Fibroblast of lung (primary cell): ENCODE measurements around the gene LGR6.

Experiments
- EZH2 ChIP-seq: IDR thresholded peaks from 2 replicates; pipeline ENCODE4 v1.5.1; 2012; ENCODE audit warnings: low read length, control low read depth, mild to moderate bottlenecking; ENCODE audit errors: missing control alignments
- TF ChIP-seq, protein P1 (sequence below), 2 donors: IDR thresholded peaks in 1 of 2; conservative IDR thresholded peaks in 1 of 2; 1 replicate in 1 of 2; 2 replicates in 1 of 2; pipeline ENCODE4 v1.5.1; 2011 to 2012; ENCODE audit warnings: low read length in 2 of 2, control low read depth in 1 of 2, inconsistent platforms in 1 of 2, low read depth in 1 of 2, mild to moderate bottlenecking in 1 of 2

DNA sequence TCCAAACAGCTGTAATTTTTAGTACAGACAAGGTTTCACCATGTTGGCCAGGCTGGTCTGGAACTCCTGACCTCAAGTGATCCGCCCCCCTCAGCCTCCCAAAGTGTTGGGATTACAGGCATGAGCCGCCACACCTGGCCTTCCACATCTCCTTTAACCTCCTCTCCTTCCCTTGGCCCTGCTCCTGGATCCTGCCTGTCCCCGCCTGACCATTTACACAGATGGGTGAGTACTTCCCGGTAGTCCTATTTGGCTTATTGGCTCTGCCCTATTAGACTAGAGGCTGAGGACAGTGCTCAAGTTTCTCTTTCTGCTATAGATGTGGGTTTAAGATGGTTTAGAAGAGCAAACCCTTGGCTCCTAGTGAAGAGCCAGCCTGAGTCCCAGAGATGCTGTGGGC lies 40.3 kb upstream of the LGR6 start:
- TF ChIP-seq, protein P1, sequence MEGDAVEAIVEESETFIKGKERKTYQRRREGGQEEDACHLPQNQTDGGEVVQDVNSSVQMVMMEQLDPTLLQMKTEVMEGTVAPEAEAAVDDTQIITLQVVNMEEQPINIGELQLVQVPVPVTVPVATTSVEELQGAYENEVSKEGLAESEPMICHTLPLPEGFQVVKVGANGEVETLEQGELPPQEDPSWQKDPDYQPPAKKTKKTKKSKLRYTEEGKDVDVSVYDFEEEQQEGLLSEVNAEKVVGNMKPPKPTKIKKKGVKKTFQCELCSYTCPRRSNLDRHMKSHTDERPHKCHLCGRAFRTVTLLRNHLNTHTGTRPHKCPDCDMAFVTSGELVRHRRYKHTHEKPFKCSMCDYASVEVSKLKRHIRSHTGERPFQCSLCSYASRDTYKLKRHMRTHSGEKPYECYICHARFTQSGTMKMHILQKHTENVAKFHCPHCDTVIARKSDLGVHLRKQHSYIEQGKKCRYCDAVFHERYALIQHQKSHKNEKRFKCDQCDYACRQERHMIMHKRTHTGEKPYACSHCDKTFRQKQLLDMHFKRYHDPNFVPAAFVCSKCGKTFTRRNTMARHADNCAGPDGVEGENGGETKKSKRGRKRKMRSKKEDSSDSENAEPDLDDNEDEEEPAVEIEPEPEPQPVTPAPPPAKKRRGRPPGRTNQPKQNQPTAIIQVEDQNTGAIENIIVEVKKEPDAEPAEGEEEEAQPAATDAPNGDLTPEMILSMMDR (conservative IDR thresholded peaks at IDR 0.05 in 1 of 2, IDR thresholded peaks at IDR 0.05 in 1 of 2; ENCODE audit: low read depth in 1 of 2, low read length in 2 of 2) = no peak
- TF ChIP-seq EZH2 = no peak
